Neutrophil (primary cell): ENCODE results near the gene DIP2C.

Experiments used
- H3K27ac ChIP-seq: fragments of 200-600 bp; sonication (generic); 2 replicates; pipeline ENCODE4 v1.5.1; 2016; ENCODE audit warnings: mild to moderate bottlenecking, moderate library complexity
- H3K27me3 ChIP-seq: fragments of 200-600 bp; sonication (generic); 2 replicates; pipeline ENCODE4 v1.6.0; 2016; ENCODE audit warnings: mild to moderate bottlenecking
- H3K36me3 ChIP-seq: fragments of 200-600 bp; sonication (generic); 2 replicates; pipeline ENCODE4 v1.5.1; 2017
- H3K4me1 ChIP-seq, 2 experiments: fragments of 200-600 bp in 1 of 2; sonication (generic) in 1 of 2; 1 replicate in 1 of 2; 2 replicates in 1 of 2; pipeline versions ENCODE4 v1.5.1 to v1.6.1; 2013 to 2016; ENCODE audit warnings: low read depth in 1 of 2, low read length in 1 of 2, mild to moderate bottlenecking in 1 of 2, moderate library complexity in 1 of 2; ENCODE audit not compliant: control insufficient read depth in 1 of 2, insufficient read depth in 1 of 2
- H3K4me3 ChIP-seq, 2 experiments: fragments of 200-600 bp in 1 of 2; sonication (generic) in 1 of 2; 1 replicate in 1 of 2; 2 replicates in 1 of 2; pipeline ENCODE4 v1.5.1; 2013 to 2016; ENCODE audit warnings: low read depth in 1 of 2, low read length in 1 of 2, mild to moderate bottlenecking in 1 of 2, moderate library complexity in 1 of 2
- H3K9me3 ChIP-seq: fragments of 200-600 bp; sonication (generic); 2 replicates; pipeline ENCODE4 v1.5.1; 2016
- CTCF ChIP-seq: fragments of 200-600 bp; sonication (generic); IDR thresholded peaks from 2 replicates; pipeline ENCODE4 v1.5.1; 2016; ENCODE audit warnings: antibody characterized with exemption

The DIP2C gene

GRCh38 chr10:685613-686012 is 3.9 kb downstream of the DIP2C start:
- no peak overlapping the region for H3K4me3 ChIP-seq
- no peaks in the 10 kb centered on the region for H3K36me3 ChIP-seq
- H3K4me1 ChIP-seq, result no peaks in the 10 kb centered on the region
- H3K27ac ChIP-seq, result no peak overlapping the region
- TF ChIP-seq CTCF, result no peak
- H3K27me3 ChIP-seq, result peaks cover 40% of the 10 kb centered on the region
- no peaks in the 10 kb centered on the region for H3K9me3 ChIP-seq

DNA sequence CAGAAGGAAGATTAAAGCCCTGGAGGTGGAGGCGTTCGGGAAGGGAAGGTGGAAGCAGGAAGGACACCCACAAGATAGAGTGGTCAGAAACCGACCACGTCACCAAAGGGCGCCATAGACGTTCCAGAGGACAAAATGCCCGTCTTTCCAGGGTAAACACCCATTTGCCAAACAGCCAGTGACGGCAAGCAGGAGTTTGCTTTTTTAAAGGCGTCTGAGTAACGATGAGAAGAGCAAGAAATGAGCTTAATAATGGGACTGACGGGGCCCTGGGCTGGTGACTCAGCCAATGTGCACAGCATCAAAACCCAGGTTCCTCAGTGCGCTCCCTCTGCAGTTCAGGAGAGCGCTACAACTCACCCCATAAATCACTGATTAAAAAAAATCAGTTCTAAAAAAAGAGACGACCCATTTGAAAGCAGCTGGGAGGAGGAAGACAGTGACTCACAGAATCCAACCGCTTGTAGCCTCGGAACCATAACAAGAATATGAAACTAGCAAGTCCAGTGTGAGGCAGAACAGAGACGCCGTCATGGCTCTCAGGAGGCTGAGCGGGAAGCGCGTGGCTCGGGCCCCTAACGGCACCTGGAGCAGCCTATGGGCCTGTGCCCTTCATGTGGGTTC is 5.9 kb downstream of the DIP2C start:
- no peaks in the 10 kb centered on the region for H3K4me1 ChIP-seq

GRCh38 chr10:682931-683447 is 6.5 kb downstream of the DIP2C start:
- Histone ChIP-seq H3K4me1 (no peaks in the 10 kb centered on the region), H3K36me3 (no peaks in the 10 kb centered on the region), H3K4me3 (no peak overlapping the region), H3K27ac (no peak overlapping the region), H3K27me3 (peaks cover 17% of the 10 kb centered on the region), H3K9me3 (no peaks in the 10 kb centered on the region)
- TF ChIP-seq CTCF, result no peak

More for the DNA sequence above, 5.9 kb downstream of the DIP2C start:
- H3K27ac ChIP-seq, result no peak overlapping the region
- H3K27me3 ChIP-seq, result peaks cover 23% of the 10 kb centered on the region
- no peaks in the 10 kb centered on the region for H3K9me3 ChIP-seq
- TF ChIP-seq CTCF, result no peak
- H3K4me3 ChIP-seq, result no peak overlapping the region
- H3K36me3 ChIP-seq, result no peaks in the 10 kb centered on the region

- no peaks in the 10 kb centered on the region for H3K4me1 ChIP-seq
- H3K36me3 ChIP-seq, result no peaks in the 10 kb centered on the region
- no peak overlapping the region for H3K27ac ChIP-seq
These were observed 7.7 kb downstream of the DIP2C start for GRCh38 chr10:681670-682318.

GRCh38 chr10:680745-681144 is 8.7 kb downstream of the DIP2C start:
- Histone ChIP-seq H3K4me3 (no peak overlapping the region), H3K27me3 (no peaks in the 10 kb centered on the region), H3K9me3 (no peaks in the 10 kb centered on the region), H3K27ac (no peak overlapping the region), H3K36me3 (no peaks in the 10 kb centered on the region), H3K4me1 (no peaks in the 10 kb centered on the region)
- no peak for TF ChIP-seq CTCF

More at GRCh38 chr10:681670-682318, 7.7 kb downstream of the DIP2C start:
- no peak for TF ChIP-seq CTCF
- no peaks in the 10 kb centered on the region for H3K9me3 ChIP-seq
- H3K27me3 ChIP-seq, result peaks cover 5% of the 10 kb centered on the region
- no peak overlapping the region for H3K4me3 ChIP-seq
